ENCODE measurements around the gene SLC18B1. TPM values are rescaled to one million over a fixed set of nuclear protein-coding genes. Genes with fewer than 3 reads are reported as not detected.

SLC18B1 gene
- polyA plus RNA-seq, 1 of the 3 experiments (the other 2 are of a cell fraction) = 1.2 TPM

GRCh38 chr6:132731086-132731485 lies 67.4 kb downstream of the SLC18B1 start:
- Histone ChIP-seq H3K36me3 (replicated peaks in 1 of 2; ENCODE audit: control insufficient read depth in 1 of 2, insufficient read depth in 2 of 2, low read length in 1 of 2) (no peaks in the 10 kb centered on the region), H3K27me3 (ENCODE audit: insufficient read depth) (peaks cover 6% of the 10 kb centered on the region; the same call in 1 of the 2 replicates), H3K79me2 (ENCODE audit: insufficient read depth) (no peaks in the 10 kb centered on the region), H4K20me1 (ENCODE audit: insufficient read depth) (no peaks in the 10 kb centered on the region), H3K9ac (no peak overlapping the region), H3F3A (replicated peaks; ENCODE audit: insufficient read depth) (no peaks in the 10 kb centered on the region), H3K4me2 (no peak overlapping the region), H3K4me3 (ENCODE audit: low read depth in 2 of 2, low read length in 1 of 2) (no peak overlapping the region), H3K9me2 (no peaks in the 10 kb centered on the region), H3K27ac (ENCODE audit: low read depth in 2 of 2, low read length in 1 of 2) (no peak overlapping the region), H2AFZ (ENCODE audit: low read depth) (no peak overlapping the region), H3K4me1 (ENCODE audit: control insufficient read depth in 1 of 2, insufficient read depth in 2 of 2, low read depth in 1 of 2, low read length in 1 of 2) (no peaks in the 10 kb centered on the region), H3K9me3 (no peaks in the 10 kb centered on the region)
- ChIA-PET CTCF (no interaction called here), POLR2A (no interaction called here)
- 3% methylated on average over 2 of the region's 2 CpGs for WGBS (ENCODE audit: low lambda C conversion rate)
- no peak for DNase-seq
- TF ChIP-seq MAX (IDR thresholded peaks at IDR 0.05; ENCODE audit: low read depth) (no peak), ELF1 (IDR thresholded peaks at IDR 0.05) (no peak), ZBTB33 (IDR thresholded peaks at IDR 0.05; ENCODE audit: borderline replicate concordance, low read depth) (no peak), MEF2A (IDR thresholded peaks at IDR 0.05; ENCODE audit: borderline replicate concordance, low read depth) (no peak), REST (IDR thresholded peaks at IDR 0.05; ENCODE audit: low read depth, low read length) (no peak), RXRA (IDR thresholded peaks at IDR 0.05; ENCODE audit: borderline replicate concordance, low read depth) (no peak), FOSL2 (IDR thresholded peaks at IDR 0.05; ENCODE audit: borderline replicate concordance, low read depth) (no peak), JUND (IDR thresholded peaks at IDR 0.05) (no peak), SIN3A (IDR thresholded peaks at IDR 0.05; ENCODE audit: borderline replicate concordance, low read depth, low read length) (no peak), CHD2 (IDR thresholded peaks at IDR 0.05; ENCODE audit: low read length, partially characterized antibody) (no peak), MXI1 (IDR thresholded peaks at IDR 0.05; ENCODE audit: low read depth, low read length) (no peak), RFX5 (IDR thresholded peaks at IDR 0.05; ENCODE audit: low read length) (no peak), EZH2phosphoT487 (IDR thresholded peaks at IDR 0.05; ENCODE audit: borderline replicate concordance, low read depth) (no peak), YY1 (IDR thresholded peaks at IDR 0.05; ENCODE audit: low read depth) (no peak), RAD21 (IDR thresholded peaks at IDR 0.05; ENCODE audit: low read length) (no peak), POLR2AphosphoS5 (IDR thresholded peaks at IDR 0.05; ENCODE audit: low read depth, low read length) (no peak), TAF1 (IDR thresholded peaks at IDR 0.05; ENCODE audit: borderline replicate concordance, low read depth, low read length) (no peak), GATA2 (CRISPR knock-in tag; IDR thresholded peaks at IDR 0.05) (no peak)

Measured in SK-N-SH (cell line).